Fibroblast of lung (primary cell): ENCODE measurements around the gene CREB5. TPM values are rescaled to one million over a fixed set of nuclear protein-coding genes. Genes with fewer than 3 reads are reported as not detected.
"Not testable (repeated sequence)": the region's sequence is repeated elsewhere in the genome, so short reads cannot be mapped to it uniquely, and the experiment has no call there.

ENCODE experiments used
- DNase-seq, 2 donors: peaks; one replicate each; pipeline versions ENCODE4 v3.0.0 to v3.0.0-alpha.2; 2010; ENCODE audit warnings: low read depth in 2 of 2
- H2AFZ ChIP-seq: 2 replicates; pipeline ENCODE4 v1.5.1; 2012; ENCODE audit warnings: low read length, control low read depth, inconsistent platforms
- H3K27ac ChIP-seq: 2 replicates; pipeline ENCODE4 v1.5.1; 2011; ENCODE audit warnings: low read length, control low read depth; ENCODE audit not compliant: insufficient read depth
- H3K27me3 ChIP-seq: 2 replicates; pipeline ENCODE4 v1.5.1; 2011; ENCODE audit warnings: mild to moderate bottlenecking, low read length; ENCODE audit not compliant: control insufficient read depth, insufficient read depth
- H3K36me3 ChIP-seq: 2 replicates; pipeline ENCODE4 v1.5.1; 2011; ENCODE audit warnings: low read length; ENCODE audit not compliant: control insufficient read depth, insufficient read depth
- H3K4me1 ChIP-seq: 2 replicates; pipeline ENCODE4 v1.5.1; 2011; ENCODE audit warnings: low read length; ENCODE audit not compliant: control insufficient read depth, insufficient read depth; ENCODE audit errors: extremely low read depth
- H3K4me2 ChIP-seq: 2 replicates; pipeline ENCODE4 v1.5.1; 2011; ENCODE audit warnings: low read length, control low read depth; ENCODE audit not compliant: insufficient read depth; ENCODE audit errors: extremely low read depth
- H3K4me3 ChIP-seq, 4 experiments: fragments of 200-600 bp in 1 of 4; sonication (generic) in 1 of 4; replicated peaks in 1 of 4; 2 replicates each; pipeline ENCODE4 v1.5.1; 2011 to 2016; ENCODE audit warnings: low read length in 4 of 4, low read depth in 3 of 4, mild to moderate bottlenecking in 3 of 4, control low read depth in 2 of 4, inconsistent platforms in 1 of 4, mixed read lengths in 1 of 4; ENCODE audit not compliant: insufficient read depth in 1 of 4; ENCODE audit errors: control extremely low read depth in 1 of 4
- H3K79me2 ChIP-seq: 2 replicates; pipeline ENCODE4 v1.5.1; 2012; ENCODE audit warnings: mild to moderate bottlenecking, low read length, inconsistent platforms; ENCODE audit not compliant: control insufficient read depth, insufficient read depth
- H3K9ac ChIP-seq: 2 replicates; pipeline ENCODE4 v1.5.1; 2011; ENCODE audit warnings: mild to moderate bottlenecking, low read length, control low read depth; ENCODE audit not compliant: insufficient read depth
- H3K9me3 ChIP-seq: 2 replicates; pipeline ENCODE4 v1.5.1; 2012; ENCODE audit warnings: low read depth, low read length; ENCODE audit not compliant: control insufficient read depth, insufficient read depth
- H4K20me1 ChIP-seq: 2 replicates; pipeline ENCODE4 v1.5.1; 2011; ENCODE audit warnings: low read length; ENCODE audit not compliant: control insufficient read depth, insufficient read depth; ENCODE audit errors: extremely low read depth
- CTCF ChIP-seq, 2 donors: IDR thresholded peaks in 1 of 2; conservative IDR thresholded peaks in 1 of 2; 1 replicate in 1 of 2; 2 replicates in 1 of 2; pipeline ENCODE4 v1.5.1; 2011 to 2012; ENCODE audit warnings: low read length in 2 of 2, control low read depth in 1 of 2, inconsistent platforms in 1 of 2, low read depth in 1 of 2, mild to moderate bottlenecking in 1 of 2
- EZH2 ChIP-seq: IDR thresholded peaks from 2 replicates; pipeline ENCODE4 v1.5.1; 2012; ENCODE audit warnings: low read length, control low read depth, mild to moderate bottlenecking; ENCODE audit errors: missing control alignments
- polyA plus RNA-seq, 2 donors: library from polyadenylated mRNA; depleted of rRNA in 1 of 2; stranded (reverse) in 1 of 2; unstranded in 1 of 2; fragments of >200 nt; gene quantifications; 2 replicates each; pipeline ENCODE4 v1.2.1, GENCODE V29; 2011 to 2012; ENCODE audit warnings: missing spikeins in 1 of 2
- total RNA-seq: library from RNA; depleted of rRNA; stranded (reverse); fragments of >200 nt; gene quantifications from 2 replicates; pipeline ENCODE4 v1.2.1, GENCODE V29; 2014

The CREB5 gene
- total and polyA plus RNA-seq, 2 donors (not counting 1 experiment from before 2014, with no cell fraction given): 8.2 to 28.4 TPM

GRCh38 chr7:28815928-28816373, 403.6 kb downstream of the CREB5 start:
- Histone ChIP-seq H3K27me3 (no peaks in the 10 kb centered on the region), H3K9ac (no peak overlapping the region), H3K4me3 (no peak overlapping the region), H3K4me1 (peaks cover 5% of the 10 kb centered on the region), H4K20me1 (no peaks in the 10 kb centered on the region), H3K79me2 (no peaks in the 10 kb centered on the region), H3K4me2 (no peak overlapping the region), H3K9me3 (no peaks in the 10 kb centered on the region), H2AFZ (no peak overlapping the region), H3K36me3 (no peaks in the 10 kb centered on the region), H3K27ac (no peak overlapping the region)
- TF ChIP-seq CTCF (conservative IDR thresholded peaks at IDR 0.05 in 1 of 2, IDR thresholded peaks at IDR 0.05 in 1 of 2; ENCODE audit: low read depth in 1 of 2, low read length in 2 of 2) (no peak), EZH2 (no peak)
- DNase-seq: no peak

- Histone ChIP-seq H3K9me3 (no peaks in the 10 kb centered on the region), H3K27me3 (no peaks in the 10 kb centered on the region), H3K36me3 (no peaks in the 10 kb centered on the region), H3K79me2 (no peaks in the 10 kb centered on the region), H4K20me1 (no peaks in the 10 kb centered on the region), H3K4me2 (no peak overlapping the region), H3K9ac (no peak overlapping the region), H3K27ac (no peak overlapping the region), H3K4me1 (no peaks in the 10 kb centered on the region), H2AFZ (no peak overlapping the region), H3K4me3 (no peak overlapping the region)
- DNase-seq: no peak
- TF ChIP-seq CTCF (conservative IDR thresholded peaks at IDR 0.05 in 1 of 2, IDR thresholded peaks at IDR 0.05 in 1 of 2; ENCODE audit: low read depth in 1 of 2, low read length in 2 of 2): no peak
- TF ChIP-seq EZH2: no peak
Measured at GRCh38 chr7:28818996-28819395, 406.7 kb downstream of the CREB5 start.

GRCh38 chr7:28823582-28823981, 411.3 kb downstream of the CREB5 start:
- Histone ChIP-seq H3K4me2 (no peak overlapping the region), H3K4me3 (no peak overlapping the region), H3K27me3 (no peaks in the 10 kb centered on the region), H3K9me3 (no peaks in the 10 kb centered on the region), H3K9ac (no peak overlapping the region), H2AFZ (no peak overlapping the region), H3K79me2 (no peaks in the 10 kb centered on the region), H4K20me1 (no peaks in the 10 kb centered on the region), H3K27ac (no peak overlapping the region), H3K4me1 (no peaks in the 10 kb centered on the region), H3K36me3 (no peaks in the 10 kb centered on the region)
- TF ChIP-seq CTCF (conservative IDR thresholded peaks at IDR 0.05 in 1 of 2, IDR thresholded peaks at IDR 0.05 in 1 of 2; ENCODE audit: low read depth in 1 of 2, low read length in 2 of 2) (no peak), EZH2 (no peak)
- no peak for DNase-seq

GRCh38 chr7:28825817-28826448, 413.6 kb downstream of the CREB5 start:
- H3K9me3 ChIP-seq, H3K4me3 ChIP-seq, H3K9ac ChIP-seq, H3K4me2 ChIP-seq, H2AFZ ChIP-seq, H3K27ac ChIP-seq, H3K27me3 ChIP-seq, H3K79me2 ChIP-seq, DNase-seq, H3K36me3 ChIP-seq, H3K4me1 ChIP-seq, H4K20me1 ChIP-seq: not testable (repeated sequence)
